Activated naive CD8-positive, alpha-beta T cell treated with anti-CD3 and anti-CD28 coated beads, Interleukin-2, amount 50 U/mL, for 24 hours (primary cell): ENCODE results near the gene OR52I1.
A peak's percentile ranks its signal among the peaks of the same experiment; 100 is the strongest.

Experiments used
- ATAC-seq: fragments of 150-1000 bp; cut with Tn5 transposase; one replicate; pipeline ENCODE4 v1.10.0; 2021
- DNase-seq: peaks from one replicate; pipeline ENCODE4 v3.0.0; 2021
- H3K27ac Mint-ChIP-seq: one replicate; pipeline ENCODE4 v1.8.0; 2021; ENCODE audit warnings: mild to moderate bottlenecking, mixed read lengths
- H3K27me3 Mint-ChIP-seq: one replicate; pipeline ENCODE4 v1.8.0; 2021; ENCODE audit warnings: mixed read lengths
- H3K36me3 Mint-ChIP-seq: one replicate; pipeline ENCODE4 v1.8.0; 2021; ENCODE audit warnings: low read depth, mixed read lengths
- H3K4me1 Mint-ChIP-seq: one replicate; pipeline ENCODE4 v1.8.0; 2021; ENCODE audit warnings: mixed read lengths
- H3K4me3 Mint-ChIP-seq: one replicate; pipeline ENCODE4 v1.8.0; 2021; ENCODE audit warnings: mild to moderate bottlenecking, moderate library complexity, mixed read lengths
- H3K9me3 Mint-ChIP-seq: one replicate; pipeline ENCODE4 v1.8.0; 2021; ENCODE audit warnings: mixed read lengths

OR52I1 gene

DNA sequence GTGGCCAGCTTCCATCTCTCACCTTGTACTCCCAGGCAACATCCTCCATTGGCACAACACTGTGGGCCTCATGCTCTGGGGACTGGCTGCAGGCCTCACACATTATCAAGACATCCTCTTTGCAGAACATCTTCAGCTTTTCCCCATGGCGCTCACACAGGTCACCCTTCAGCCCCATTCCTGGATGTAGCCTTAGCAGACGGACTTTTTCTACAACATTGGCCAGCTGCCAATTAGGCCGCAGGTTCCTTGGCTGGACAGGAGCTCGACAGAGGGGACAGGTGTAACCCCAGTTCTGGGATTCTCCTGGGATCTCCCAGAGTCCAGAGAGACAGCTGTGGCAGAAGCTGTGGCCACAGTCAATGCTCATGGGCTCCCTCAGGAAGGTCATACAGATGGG is 11.2 kb downstream of the OR52I1 start:
- DNase-seq (no peak), ATAC-seq (no peak)
- H3K9me3 Mint-ChIP-seq, result peaks cover 5% of the 10 kb centered on the region
- H3K4me1 Mint-ChIP-seq, result peaks cover 33% of the 10 kb centered on the region
- H3K27ac Mint-ChIP-seq, result no peak overlapping the region
- no peak overlapping the region for H3K4me3 Mint-ChIP-seq
- peaks cover 20% of the 10 kb centered on the region for H3K36me3 Mint-ChIP-seq
- H3K27me3 Mint-ChIP-seq, result no peaks in the 10 kb centered on the region

DNA sequence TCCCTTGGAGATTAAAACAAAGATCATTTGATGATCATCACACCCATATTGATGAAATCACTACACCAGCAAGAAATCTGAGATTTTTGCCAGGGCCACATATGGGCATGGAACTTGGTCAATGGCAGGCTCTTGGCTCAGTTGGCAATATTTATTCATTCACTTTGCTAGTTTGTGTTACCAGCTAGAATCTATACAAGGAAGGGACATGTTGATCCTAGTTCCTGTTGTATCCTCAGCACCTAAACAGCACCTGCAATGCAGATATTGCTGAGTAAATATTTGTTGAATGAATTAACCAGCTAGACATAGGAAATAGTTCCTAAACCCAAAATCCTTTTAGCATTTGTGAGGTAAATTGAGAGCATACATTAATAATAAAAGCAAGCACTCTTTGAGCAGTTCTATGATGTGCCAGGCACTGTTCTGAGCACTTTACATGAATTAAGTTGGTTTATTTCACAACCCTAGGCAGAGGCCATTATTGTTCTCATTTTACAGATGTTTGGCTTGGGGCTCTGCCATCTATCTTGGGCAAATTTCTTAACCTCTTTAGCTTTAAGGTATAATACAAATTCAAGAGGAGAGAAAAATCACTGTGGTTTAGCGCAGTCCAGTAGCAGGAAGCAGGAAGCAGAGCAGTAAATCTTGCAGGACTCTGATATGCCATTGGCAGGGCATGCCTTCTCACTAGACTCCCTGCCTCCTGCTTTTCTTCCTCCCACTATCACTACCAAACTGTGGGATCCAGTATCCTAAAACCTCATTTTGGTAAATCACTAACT is 12.6 kb downstream of the OR52I1 start:
- Mint-ChIP-seq H3K27ac (no peak overlapping the region), H3K27me3 (no peaks in the 10 kb centered on the region), H3K4me3 (peak overlapping the region; percentile 93), H3K36me3 (peaks cover 16% of the 10 kb centered on the region), H3K9me3 (peaks cover 5% of the 10 kb centered on the region), H3K4me1 (peaks cover 39% of the 10 kb centered on the region)
- ATAC-seq, result no peak
- DNase-seq, result no peak

DNA sequence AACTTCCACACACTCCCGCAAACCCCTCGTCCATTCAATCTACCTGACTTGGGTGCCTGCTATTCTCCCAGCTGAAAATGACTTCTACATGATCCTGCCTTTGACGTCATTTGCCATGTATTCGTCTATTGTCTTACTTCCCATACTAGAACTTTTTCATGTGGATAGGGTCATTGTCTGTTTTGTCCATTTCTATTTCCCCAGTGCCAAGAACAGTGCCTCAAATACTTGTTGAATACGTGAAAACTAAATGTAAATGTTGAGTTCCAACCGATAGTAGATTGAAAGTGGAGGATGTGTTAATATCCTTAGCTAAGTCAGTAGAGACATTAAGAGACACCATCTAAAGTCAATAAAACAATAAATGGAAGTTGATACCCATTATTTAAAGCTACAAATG is 13.3 kb downstream of the OR52I1 start:
- Mint-ChIP-seq H3K9me3 (peaks cover 5% of the 10 kb centered on the region), H3K27me3 (no peaks in the 10 kb centered on the region), H3K27ac (peak overlapping the region; percentile 77), H3K4me1 (peaks cover 39% of the 10 kb centered on the region), H3K36me3 (peaks cover 12% of the 10 kb centered on the region), H3K4me3 (peak overlapping the region; percentile 93)
- DNase-seq (no peak), ATAC-seq (no peak)

DNA sequence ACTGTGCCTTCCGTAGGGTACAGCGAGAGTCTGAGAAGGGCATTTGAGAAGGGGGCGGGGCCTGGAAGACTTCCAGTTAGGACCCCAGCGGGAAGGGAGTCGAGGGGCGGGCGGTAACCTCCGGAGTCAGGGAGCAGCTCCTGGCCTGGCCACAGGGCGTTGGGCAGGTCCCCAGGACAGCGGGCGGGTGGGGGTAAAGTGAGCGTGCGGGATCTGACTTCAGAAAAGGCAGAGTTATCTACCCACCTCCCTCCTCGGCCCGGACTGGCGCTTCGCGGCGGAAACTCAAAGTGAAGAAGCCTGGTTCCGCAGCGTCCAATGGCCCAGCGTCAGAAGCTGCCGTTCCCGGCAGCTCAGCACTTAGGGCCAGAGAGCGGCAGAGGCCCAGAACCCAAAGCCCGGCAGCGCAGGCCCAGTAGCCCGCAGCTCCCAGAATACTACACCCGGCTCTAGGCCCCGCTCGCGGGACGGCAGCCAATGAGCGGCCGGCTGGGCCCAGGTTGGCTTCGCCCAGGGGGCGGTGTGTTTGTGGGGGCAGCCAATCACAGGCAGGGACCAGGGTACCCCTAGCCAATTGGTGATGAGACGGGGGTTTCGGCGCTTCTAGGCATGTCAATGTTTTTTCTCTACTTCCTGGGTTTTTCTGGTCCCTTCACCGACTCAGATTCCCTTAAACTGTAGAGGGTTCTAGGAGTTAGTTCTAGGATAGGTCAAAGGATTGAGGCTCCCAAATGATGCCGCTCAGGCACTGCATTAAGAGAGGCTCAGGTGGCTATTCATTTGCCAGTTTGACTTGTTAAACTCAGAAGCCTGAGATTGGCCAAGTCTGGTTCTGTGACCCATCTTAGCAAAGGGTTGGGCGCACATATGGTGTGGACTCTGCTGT is 14.2 kb downstream of the OR52I1 start, which contains the start of gene TRIM68:
Gene TRIM68, minus strand, starts transcription at position 451 of the 886 bp plus-strand sequence. CDS start 2,727 bp downstream, outside the sequence.
- Mint-ChIP-seq H3K27ac (peak within 1 kb of the TSS; percentile 77), H3K36me3 (peaks cover 11% of the 10 kb centered on the region), H3K9me3 (peaks cover 5% of the 10 kb centered on the region), H3K27me3 (no peaks in the 10 kb centered on the region), H3K4me1 (peaks cover 39% of the 10 kb centered on the region), H3K4me3 (peak within 1 kb of the TSS; percentile 93)
- ATAC-seq, result peak; percentile 100
- peak; percentile 93 for DNase-seq

DNA sequence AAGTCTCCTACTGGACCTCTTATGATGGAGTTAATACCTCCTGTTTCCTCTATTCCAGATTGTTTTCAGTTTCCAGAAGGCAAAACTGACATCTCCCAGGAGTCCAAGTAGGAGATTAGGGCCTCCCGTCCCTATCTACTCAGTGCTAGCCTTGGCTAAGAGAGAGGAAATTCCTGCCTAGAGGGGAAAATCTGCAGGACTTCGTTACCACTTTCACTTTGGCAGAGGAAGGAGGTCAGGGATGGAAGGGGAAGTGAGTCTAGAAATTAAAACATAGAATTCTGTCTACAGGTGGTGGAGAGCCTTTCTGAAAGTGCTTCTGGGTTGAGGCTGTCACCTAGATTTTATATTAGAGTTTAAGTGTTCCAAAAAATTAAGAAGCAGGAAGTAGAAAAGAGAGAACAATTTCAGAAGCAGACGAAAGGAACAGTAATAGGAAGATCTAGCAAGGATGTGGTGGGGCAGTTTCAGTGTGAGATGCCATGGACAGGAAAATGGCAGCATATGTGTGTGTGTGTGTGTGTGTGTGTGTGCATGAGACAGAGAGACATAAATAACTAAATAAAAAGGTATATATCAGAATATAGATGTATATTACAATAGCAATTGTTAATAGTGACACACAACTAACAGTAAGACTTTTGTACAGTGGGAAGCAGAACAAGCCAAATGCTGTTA is 16.6 kb downstream of the OR52I1 start:
- Mint-ChIP-seq H3K4me3 (peak overlapping the region; percentile 61), H3K27ac (peak overlapping the region; percentile 50), H3K36me3 (no peaks in the 10 kb centered on the region), H3K27me3 (peaks cover 4% of the 10 kb centered on the region), H3K4me1 (peaks cover 39% of the 10 kb centered on the region), H3K9me3 (peaks cover 5% of the 10 kb centered on the region)
- DNase-seq (no peak), ATAC-seq (no peak)

DNA sequence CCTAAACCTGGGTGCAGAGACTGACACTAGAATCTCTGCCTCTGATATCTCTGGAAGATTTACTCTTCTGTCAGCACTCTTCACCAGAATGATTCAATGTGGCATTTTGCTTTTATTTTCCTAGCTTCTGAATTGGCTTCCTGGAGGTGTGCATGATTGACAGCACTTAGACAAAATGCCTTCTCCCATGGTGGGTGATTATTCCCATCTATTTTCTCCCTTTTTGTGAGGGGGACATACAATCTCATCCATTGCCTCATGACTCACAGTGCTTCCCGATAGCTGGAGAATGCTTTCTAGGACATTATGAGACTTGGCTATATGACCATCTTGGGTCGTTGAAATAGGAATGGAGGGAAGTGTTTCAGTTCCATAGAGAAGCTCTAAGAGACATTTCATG is 18.1 kb downstream of the OR52I1 start:
- peaks cover 5% of the 10 kb centered on the region for H3K9me3 Mint-ChIP-seq
- peaks cover 9% of the 10 kb centered on the region for H3K27me3 Mint-ChIP-seq
- H3K4me1 Mint-ChIP-seq, result peaks cover 30% of the 10 kb centered on the region
- ATAC-seq (no peak), DNase-seq (no peak)
- no peak overlapping the region for H3K27ac Mint-ChIP-seq
- H3K36me3 Mint-ChIP-seq, result no peaks in the 10 kb centered on the region
- no peak overlapping the region for H3K4me3 Mint-ChIP-seq

DNA sequence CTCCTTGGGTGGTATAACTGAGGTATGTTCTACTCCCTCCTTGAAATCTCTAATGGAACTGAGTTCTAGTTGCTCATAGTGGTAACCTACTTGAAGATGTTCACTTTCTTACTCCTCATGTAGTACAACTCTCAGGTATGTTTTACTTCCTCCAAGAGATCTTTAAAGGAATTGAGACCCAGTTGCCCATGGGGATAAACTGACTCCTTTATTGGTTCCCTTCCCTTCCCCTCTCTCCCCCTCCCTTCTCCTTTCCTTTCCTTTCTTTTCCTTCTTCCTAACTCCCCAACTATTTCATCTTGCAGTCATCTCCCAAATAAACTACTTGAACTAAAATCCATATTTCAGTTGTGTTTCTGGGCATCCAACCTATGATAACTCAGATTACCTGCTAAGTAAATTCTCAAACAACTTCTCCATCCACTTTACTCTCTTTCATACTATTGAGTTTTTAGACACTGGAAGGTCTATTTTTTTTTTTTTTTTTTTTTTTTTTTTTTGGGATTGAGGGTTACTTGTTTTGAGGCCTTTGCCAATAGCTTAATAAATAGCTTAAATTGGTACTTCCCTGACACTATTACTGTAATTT is 22.1 kb downstream of the OR52I1 start:
- H3K36me3 Mint-ChIP-seq, result no peaks in the 10 kb centered on the region
- no peaks in the 10 kb centered on the region for H3K9me3 Mint-ChIP-seq
- H3K4me3 Mint-ChIP-seq, result no peak overlapping the region
- H3K27me3 Mint-ChIP-seq, result peaks cover 17% of the 10 kb centered on the region
- H3K4me1 Mint-ChIP-seq, result no peaks in the 10 kb centered on the region
- no peak for ATAC-seq
- DNase-seq, result no peak
- H3K27ac Mint-ChIP-seq, result no peak overlapping the region

DNA sequence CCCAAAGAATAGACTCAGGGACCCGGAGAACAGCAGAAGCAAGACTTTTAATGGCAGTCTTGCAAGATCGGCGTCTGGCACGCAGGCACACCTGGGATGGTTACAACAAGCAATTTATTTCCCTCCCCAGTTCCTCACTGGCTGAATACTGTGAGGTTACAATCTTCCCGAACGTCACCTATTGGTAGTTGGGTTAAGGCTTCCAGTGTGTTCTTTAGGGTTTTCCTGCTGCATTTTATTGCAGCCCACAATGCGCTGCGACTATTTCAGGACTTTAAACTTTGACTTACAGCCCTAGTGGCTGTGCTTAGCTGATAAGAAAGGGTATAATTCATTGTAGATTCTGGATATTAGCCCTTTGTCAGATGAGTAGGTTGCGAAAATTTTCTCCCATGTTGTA is 25.7 kb downstream of the OR52I1 start:
- DNase-seq (no peak), ATAC-seq (no peak)
- H3K27ac Mint-ChIP-seq, result no peak overlapping the region
- H3K4me1 Mint-ChIP-seq, result no peaks in the 10 kb centered on the region
- no peaks in the 10 kb centered on the region for H3K36me3 Mint-ChIP-seq
- no peak overlapping the region for H3K4me3 Mint-ChIP-seq
- no peaks in the 10 kb centered on the region for H3K9me3 Mint-ChIP-seq
- peaks cover 17% of the 10 kb centered on the region for H3K27me3 Mint-ChIP-seq

DNA sequence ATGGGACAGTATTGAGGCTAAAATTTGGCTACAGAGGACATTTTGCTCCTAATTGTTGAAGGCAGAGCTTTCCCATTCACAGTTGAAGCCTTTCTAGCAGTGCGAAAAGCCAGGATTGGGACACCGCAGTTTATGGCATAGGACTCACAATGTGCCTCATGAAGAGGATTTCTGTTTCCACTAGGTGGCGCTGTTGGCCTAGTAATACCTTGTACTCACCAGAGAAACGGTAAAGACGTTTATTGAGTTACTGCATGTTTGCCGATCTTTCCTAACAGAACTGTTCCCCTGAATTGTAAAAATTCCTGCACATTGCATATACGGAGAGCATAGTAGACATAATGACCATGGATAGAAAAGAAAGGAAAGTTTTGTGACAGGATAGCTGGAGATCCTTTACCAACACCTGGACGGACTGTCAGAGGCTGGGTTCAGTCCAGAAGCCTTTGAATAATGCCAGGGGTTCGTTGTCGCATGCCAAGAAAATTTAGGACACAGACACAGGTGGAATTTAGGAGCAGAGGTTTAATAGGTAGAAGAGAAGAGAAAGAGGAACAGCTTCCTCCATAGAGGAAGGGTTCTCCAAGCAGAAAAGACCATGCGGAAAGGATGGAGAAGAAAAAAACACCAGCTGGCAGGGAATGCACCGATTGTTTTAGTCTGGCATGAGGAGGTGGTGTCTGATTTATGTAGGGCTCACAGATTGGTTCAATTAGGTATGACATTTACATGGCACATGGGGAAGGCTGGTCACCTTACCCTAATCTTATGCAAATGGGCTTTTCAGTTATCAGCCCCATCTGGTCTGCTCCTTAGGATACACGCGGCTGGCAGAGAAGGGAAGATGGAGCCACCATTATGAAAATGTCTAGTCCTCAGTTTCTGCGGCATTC is 32.6 kb downstream of the OR52I1 start:
- Mint-ChIP-seq H3K9me3 (peaks cover 19% of the 10 kb centered on the region), H3K27ac (no peak overlapping the region), H3K4me3 (no peak overlapping the region), H3K36me3 (peaks cover 4% of the 10 kb centered on the region), H3K27me3 (peaks cover 28% of the 10 kb centered on the region), H3K4me1 (no peaks in the 10 kb centered on the region)
- DNase-seq (peak; percentile 65), ATAC-seq (no peak)

DNA sequence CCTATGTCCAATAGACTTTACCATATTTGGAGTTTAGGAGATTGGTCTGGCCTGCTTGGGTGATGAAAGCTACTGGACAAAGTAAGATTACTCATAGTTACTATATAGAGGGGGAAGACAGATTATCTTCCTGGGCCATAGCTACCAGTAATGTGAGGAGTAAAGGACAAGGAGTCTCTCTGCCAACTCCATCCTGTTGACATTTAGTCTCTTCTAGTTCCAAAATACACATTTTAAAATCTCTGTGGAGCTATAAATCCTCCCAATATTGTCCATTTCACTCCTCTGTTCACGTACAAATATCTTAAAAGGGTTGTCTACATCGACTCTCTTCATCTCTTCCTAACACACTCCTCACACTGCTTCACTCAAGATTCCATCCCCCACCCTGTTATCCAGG is 42.3 kb downstream of the OR52I1 start:
- no peak overlapping the region for H3K4me3 Mint-ChIP-seq

DNA sequence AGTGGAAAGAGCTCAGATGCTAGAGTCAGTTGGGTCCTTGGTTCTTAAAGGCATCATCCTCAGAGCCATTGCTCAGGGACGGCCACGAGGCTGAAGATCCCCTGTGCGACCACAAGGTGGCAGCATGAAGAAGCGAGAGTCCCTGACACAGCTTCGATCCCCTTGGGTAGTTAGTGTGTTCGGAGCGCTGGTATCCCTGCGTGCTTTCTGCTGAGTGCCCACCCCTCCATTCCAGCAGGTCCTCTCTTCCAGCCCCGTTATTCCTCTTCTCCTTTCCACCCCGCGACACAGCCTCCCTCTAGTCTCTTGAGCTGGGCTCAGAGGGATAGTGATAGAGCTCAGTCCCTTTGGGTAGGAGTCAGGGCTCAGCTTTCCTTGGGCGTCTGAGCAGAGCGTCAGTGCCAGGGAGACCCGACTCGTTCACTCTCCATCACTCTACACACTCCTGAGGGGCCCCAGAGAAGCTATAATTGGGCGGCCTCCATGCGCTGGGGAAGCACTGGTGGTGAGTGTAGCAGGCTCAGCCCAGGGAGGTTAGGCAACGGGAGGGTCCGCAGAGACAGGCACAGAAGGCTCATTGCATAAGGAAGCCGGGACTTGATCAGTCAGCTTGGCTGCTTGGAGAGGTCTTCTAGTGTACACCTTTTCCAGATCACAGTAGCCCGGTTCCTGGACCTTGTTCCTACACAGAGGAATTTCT is 43.3 kb downstream of the OR52I1 start, which contains the start of gene OR51D1:
Gene OR51D1, plus strand, starts transcription at position 516 of the 700 bp plus-strand sequence. CDS start 2,314 bp downstream, outside the sequence.
- DNase-seq (peak; percentile 71), ATAC-seq (peak; percentile 89)
- Mint-ChIP-seq H3K9me3 (no peaks in the 10 kb centered on the region), H3K36me3 (no peaks in the 10 kb centered on the region), H3K27ac (no peak within 1 kb of the TSS), H3K4me3 (no peak within 1 kb of the TSS), H3K27me3 (peaks cover 4% of the 10 kb centered on the region), H3K4me1 (no peaks in the 10 kb centered on the region)

More for the DNA sequence above, 42.3 kb downstream of the OR52I1 start:
- Mint-ChIP-seq H3K4me1 (no peaks in the 10 kb centered on the region), H3K36me3 (no peaks in the 10 kb centered on the region), H3K9me3 (no peaks in the 10 kb centered on the region), H3K27ac (no peak overlapping the region), H3K27me3 (peaks cover 7% of the 10 kb centered on the region)
- DNase-seq, result no peak
- no peak for ATAC-seq

DNA sequence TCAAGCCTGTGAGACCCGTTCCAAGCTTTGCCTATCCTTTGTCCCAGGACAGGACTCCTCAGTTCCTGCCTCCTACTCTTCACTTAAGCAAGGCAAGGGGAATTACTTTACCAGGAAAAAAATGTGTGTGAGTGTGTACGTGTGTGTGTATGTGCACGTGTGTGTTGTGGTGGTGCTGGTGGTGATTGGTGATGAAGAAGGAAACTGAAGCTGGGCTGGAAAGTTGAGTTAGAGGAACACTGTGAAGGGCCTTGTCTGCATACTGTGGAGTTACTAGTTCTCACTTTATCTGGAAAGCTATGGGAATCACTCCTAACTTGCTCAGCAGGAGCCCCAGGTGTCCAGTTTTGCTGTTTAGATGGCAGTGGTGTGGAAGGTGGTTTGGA is 43.8 kb downstream of the OR52I1 start:
- Mint-ChIP-seq H3K4me3 (no peak overlapping the region), H3K9me3 (no peaks in the 10 kb centered on the region), H3K27ac (no peak overlapping the region), H3K27me3 (peaks cover 3% of the 10 kb centered on the region), H3K36me3 (no peaks in the 10 kb centered on the region), H3K4me1 (no peaks in the 10 kb centered on the region)
- ATAC-seq (no peak), DNase-seq (no peak)

DNA sequence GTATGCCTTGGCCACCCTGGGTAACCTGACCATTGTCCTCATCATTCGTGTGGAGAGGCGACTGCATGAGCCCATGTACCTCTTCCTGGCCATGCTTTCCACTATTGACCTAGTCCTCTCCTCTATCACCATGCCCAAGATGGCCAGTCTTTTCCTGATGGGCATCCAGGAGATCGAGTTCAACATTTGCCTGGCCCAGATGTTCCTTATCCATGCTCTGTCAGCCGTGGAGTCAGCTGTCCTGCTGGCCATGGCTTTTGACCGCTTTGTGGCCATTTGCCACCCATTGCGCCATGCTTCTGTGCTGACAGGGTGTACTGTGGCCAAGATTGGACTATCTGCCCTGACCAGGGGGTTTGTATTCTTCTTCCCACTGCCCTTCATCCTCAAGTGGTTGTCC is 46.1 kb downstream of the OR52I1 start:
- no peak for ATAC-seq
- Mint-ChIP-seq H3K27me3 (peaks cover 4% of the 10 kb centered on the region), H3K27ac (no peak overlapping the region), H3K4me3 (no peak overlapping the region), H3K36me3 (no peaks in the 10 kb centered on the region), H3K4me1 (no peaks in the 10 kb centered on the region), H3K9me3 (no peaks in the 10 kb centered on the region)
- DNase-seq, result no peak
